GM23338 (cell line): Measurements from ENCODE around the gene GNLY. TPM values are rescaled to one million over a fixed set of nuclear protein-coding genes. Genes with fewer than 3 reads are reported as not detected.

Source experiments
- ATAC-seq: fragments of 200-7000 bp; cut with Tn5 transposase; 3 replicates; pipeline ENCODE4 v1.9.1; 2020
- DNase-seq: peaks from one replicate; pipeline ENCODE4 v3.0.0-alpha.2; 2015; ENCODE audit warnings: low spot score
- H2AFZ ChIP-seq: fragments of 200-600 bp; sonication (generic); 2 replicates; pipeline ENCODE4 v1.8.0; 2016; ENCODE audit warnings: antibody characterized with exemption, mild to moderate bottlenecking, moderate library complexity
- H3F3A ChIP-seq: fragments of 200-600 bp; sonication (generic); replicated peaks from 2 replicates; pipeline ENCODE4 v1.8.0; 2017; ENCODE audit warnings: antibody characterized with exemption, mixed run types, low read depth
- H3K27ac ChIP-seq: fragments of 200-600 bp; sonication (generic); 2 replicates; pipeline ENCODE4 v1.6.1; 2016; ENCODE audit warnings: low read depth
- H3K27me3 ChIP-seq: fragments of 200-600 bp; sonication (generic); 2 replicates; pipeline ENCODE4 v1.8.0; 2016; ENCODE audit warnings: mild to moderate bottlenecking, mixed run types, moderate library complexity; ENCODE audit not compliant: insufficient read depth
- H3K36me3 ChIP-seq: fragments of 200-600 bp; sonication (generic); 2 replicates; pipeline ENCODE4 v1.8.0; 2016; ENCODE audit warnings: mild to moderate bottlenecking; ENCODE audit not compliant: insufficient read depth
- H3K4me1 ChIP-seq: fragments of 200-600 bp; sonication (generic); 2 replicates; pipeline ENCODE4 v1.8.0; 2016; ENCODE audit warnings: mild to moderate bottlenecking, moderate library complexity; ENCODE audit not compliant: insufficient read depth
- H3K4me2 ChIP-seq: fragments of 200-600 bp; sonication (generic); 2 replicates; pipeline ENCODE4 v1.7.1; 2017; ENCODE audit warnings: mixed run types
- H3K4me3 ChIP-seq: fragments of 200-600 bp; sonication (generic); 2 replicates; pipeline ENCODE4 v1.6.1; 2016; ENCODE audit warnings: mixed run types
- H3K79me2 ChIP-seq: fragments of 200-600 bp; sonication (generic); replicated peaks from 2 replicates; pipeline ENCODE4 v1.8.0; 2017; ENCODE audit warnings: mild to moderate bottlenecking; ENCODE audit not compliant: insufficient read depth
- H3K9me2 ChIP-seq: fragments of 200-600 bp; sonication (generic); 2 replicates; pipeline ENCODE4 v1.8.0; 2017; ENCODE audit not compliant: insufficient read depth
- H4K20me1 ChIP-seq: fragments of 200-600 bp; sonication (generic); replicated peaks from 2 replicates; pipeline ENCODE4 v1.8.0; 2017; ENCODE audit warnings: mild to moderate bottlenecking; ENCODE audit not compliant: insufficient read depth
- H3K27ac Mint-ChIP-seq: 2 replicates; pipeline ENCODE4 v1.8.0; 2020; ENCODE audit warnings: inconsistent platforms, mild to moderate bottlenecking, moderate library complexity, mixed read lengths
- H3K27me3 Mint-ChIP-seq: 3 replicates; pipeline ENCODE4 v1.8.0; 2022; ENCODE audit warnings: low read depth, mild to moderate bottlenecking, moderate library complexity, mixed read lengths, inconsistent platforms; ENCODE audit not compliant: insufficient read depth, poor library complexity
- H3K36me3 Mint-ChIP-seq: 3 replicates; pipeline ENCODE4 v1.8.0; 2021; ENCODE audit warnings: low read depth, mild to moderate bottlenecking, inconsistent platforms, moderate library complexity, mixed read lengths
- H3K4me1 Mint-ChIP-seq: 3 replicates; pipeline ENCODE4 v1.8.0; 2020; ENCODE audit warnings: mild to moderate bottlenecking, inconsistent platforms, mixed read lengths
- H3K4me3 Mint-ChIP-seq: 3 replicates; pipeline ENCODE4 v1.8.0; 2021; ENCODE audit warnings: moderate library complexity, mild to moderate bottlenecking, inconsistent platforms, mixed read lengths
- H3K9me3 Mint-ChIP-seq: 3 replicates; pipeline ENCODE4 v1.8.0; 2020; ENCODE audit warnings: moderate library complexity, mild to moderate bottlenecking, inconsistent platforms, mixed read lengths
- CREB1 ChIP-seq: fragments of 250-450 bp; sonication (Bioruptor Pico); IDR thresholded peaks from 2 replicates; pipeline ENCODE4 v1.5.0; 2020; ENCODE audit warnings: low read depth, mild to moderate bottlenecking, moderate library complexity
- EZH2phosphoT487 ChIP-seq: fragments of 200-600 bp; sonication (generic); IDR thresholded peaks from one replicate; pipeline ENCODE4 v1.8.1; 2018; ENCODE audit warnings: antibody characterized with exemption; ENCODE audit not compliant: unreplicated experiment
- NANOG ChIP-seq: IDR thresholded peaks from 2 replicates; pipeline ENCODE4 v1.6.1; 2016; ENCODE audit warnings: antibody characterized with exemption, borderline replicate concordance
- POLR2AphosphoS5 ChIP-seq: IDR thresholded peaks from 2 replicates; pipeline ENCODE4 v1.6.1; 2016; ENCODE audit warnings: antibody characterized with exemption, low read depth
- STAT1 ChIP-seq: IDR thresholded peaks from one replicate; pipeline ENCODE4 v1.6.1; 2016; ENCODE audit warnings: antibody characterized with exemption; ENCODE audit not compliant: unreplicated experiment
- ZNF114 ChIP-seq: fragments of 250-450 bp; sonication (Bioruptor Pico); IDR thresholded peaks from 2 replicates; pipeline ENCODE4 v1.5.0; 2020; ENCODE audit warnings: mild to moderate bottlenecking, moderate library complexity
- polyA plus RNA-seq: library from polyadenylated mRNA; unstranded; fragments of >200 nt; fragmentation: Nextera tagmentation; extraction: Ambion mirVana; gene quantifications from 2 replicates; pipeline ENCODE4 v1.2.1, GENCODE V29; 2016
- total RNA-seq: library from RNA; depleted of rRNA; stranded (reverse); fragments of >200 nt; shearing (Covaris generic); gene quantifications from 2 replicates; pipeline ENCODE4 v1.2.3, GENCODE V29; 2014
- TF ChIP-seq, protein P1 (sequence below): IDR thresholded peaks from 2 replicates; pipeline ENCODE4 v1.6.1; 2016; ENCODE audit warnings: antibody characterized with exemption
- TF ChIP-seq, protein P2 (sequence below): IDR thresholded peaks from one replicate; pipeline ENCODE4 v1.6.1; 2018; ENCODE audit warnings: antibody characterized with exemption; ENCODE audit not compliant: unreplicated experiment
- TF ChIP-seq, protein P3 (sequence below): fragments of 250-450 bp; sonication (Bioruptor Pico); IDR thresholded peaks from 2 replicates; pipeline ENCODE4 v1.5.0; 2020; ENCODE audit warnings: mild to moderate bottlenecking, moderate library complexity
- TF ChIP-seq, protein P4 (sequence below), 2 experiments: fragments of 200-600 bp in 1 of 2; sonication (generic) in 1 of 2; conservative IDR thresholded peaks; 2 replicates each; pipeline versions ENCODE4 v1.5.1 to v1.6.1; 2016 to 2017; ENCODE audit warnings: antibody characterized with exemption in 2 of 2, low read depth in 2 of 2, mild to moderate bottlenecking in 2 of 2, moderate library complexity in 1 of 2

Gene GNLY
- total and polyA plus RNA-seq, 2 experiments from 2014 or later: not detected

- Histone ChIP-seq H3K36me3 (no peaks in the 10 kb centered on the region), H3K4me1 (peaks cover 8% of the 10 kb centered on the region; the same call in 1 of the 2 replicates), H3K4me2 (no peak overlapping the region), H3K9me2 (no peaks in the 10 kb centered on the region), H3K4me3 (no peak overlapping the region), H3K79me2 (no peaks in the 10 kb centered on the region), H2AFZ (no peak overlapping the region), H4K20me1 (no peaks in the 10 kb centered on the region), H3K27ac (no peak overlapping the region), H3F3A (no peaks in the 10 kb centered on the region), H3K27me3 (no peaks in the 10 kb centered on the region)
- Mint-ChIP-seq H3K36me3 (no peaks in the 10 kb centered on the region), H3K4me3 (no peak overlapping the region), H3K27me3 (peaks cover 2% of the 10 kb centered on the region), H3K9me3 (no peaks in the 10 kb centered on the region), H3K27ac (no peak overlapping the region), H3K4me1 (peaks cover 11% of the 10 kb centered on the region; the same call in 2 of the 3 replicates)
- TF ChIP-seq NANOG (no peak), CREB1 (CRISPR knock-in tag) (no peak), EZH2phosphoT487 (no peak), STAT1 (no peak), POLR2AphosphoS5 (no peak), ZNF114 (no peak)
- TF ChIP-seq, protein P1, sequence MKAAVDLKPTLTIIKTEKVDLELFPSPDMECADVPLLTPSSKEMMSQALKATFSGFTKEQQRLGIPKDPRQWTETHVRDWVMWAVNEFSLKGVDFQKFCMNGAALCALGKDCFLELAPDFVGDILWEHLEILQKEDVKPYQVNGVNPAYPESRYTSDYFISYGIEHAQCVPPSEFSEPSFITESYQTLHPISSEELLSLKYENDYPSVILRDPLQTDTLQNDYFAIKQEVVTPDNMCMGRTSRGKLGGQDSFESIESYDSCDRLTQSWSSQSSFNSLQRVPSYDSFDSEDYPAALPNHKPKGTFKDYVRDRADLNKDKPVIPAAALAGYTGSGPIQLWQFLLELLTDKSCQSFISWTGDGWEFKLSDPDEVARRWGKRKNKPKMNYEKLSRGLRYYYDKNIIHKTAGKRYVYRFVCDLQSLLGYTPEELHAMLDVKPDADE: no peak
- TF ChIP-seq, protein P2, sequence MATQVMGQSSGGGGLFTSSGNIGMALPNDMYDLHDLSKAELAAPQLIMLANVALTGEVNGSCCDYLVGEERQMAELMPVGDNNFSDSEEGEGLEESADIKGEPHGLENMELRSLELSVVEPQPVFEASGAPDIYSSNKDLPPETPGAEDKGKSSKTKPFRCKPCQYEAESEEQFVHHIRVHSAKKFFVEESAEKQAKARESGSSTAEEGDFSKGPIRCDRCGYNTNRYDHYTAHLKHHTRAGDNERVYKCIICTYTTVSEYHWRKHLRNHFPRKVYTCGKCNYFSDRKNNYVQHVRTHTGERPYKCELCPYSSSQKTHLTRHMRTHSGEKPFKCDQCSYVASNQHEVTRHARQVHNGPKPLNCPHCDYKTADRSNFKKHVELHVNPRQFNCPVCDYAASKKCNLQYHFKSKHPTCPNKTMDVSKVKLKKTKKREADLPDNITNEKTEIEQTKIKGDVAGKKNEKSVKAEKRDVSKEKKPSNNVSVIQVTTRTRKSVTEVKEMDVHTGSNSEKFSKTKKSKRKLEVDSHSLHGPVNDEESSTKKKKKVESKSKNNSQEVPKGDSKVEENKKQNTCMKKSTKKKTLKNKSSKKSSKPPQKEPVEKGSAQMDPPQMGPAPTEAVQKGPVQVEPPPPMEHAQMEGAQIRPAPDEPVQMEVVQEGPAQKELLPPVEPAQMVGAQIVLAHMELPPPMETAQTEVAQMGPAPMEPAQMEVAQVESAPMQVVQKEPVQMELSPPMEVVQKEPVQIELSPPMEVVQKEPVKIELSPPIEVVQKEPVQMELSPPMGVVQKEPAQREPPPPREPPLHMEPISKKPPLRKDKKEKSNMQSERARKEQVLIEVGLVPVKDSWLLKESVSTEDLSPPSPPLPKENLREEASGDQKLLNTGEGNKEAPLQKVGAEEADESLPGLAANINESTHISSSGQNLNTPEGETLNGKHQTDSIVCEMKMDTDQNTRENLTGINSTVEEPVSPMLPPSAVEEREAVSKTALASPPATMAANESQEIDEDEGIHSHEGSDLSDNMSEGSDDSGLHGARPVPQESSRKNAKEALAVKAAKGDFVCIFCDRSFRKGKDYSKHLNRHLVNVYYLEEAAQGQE: no peak
- TF ChIP-seq, protein P3, sequence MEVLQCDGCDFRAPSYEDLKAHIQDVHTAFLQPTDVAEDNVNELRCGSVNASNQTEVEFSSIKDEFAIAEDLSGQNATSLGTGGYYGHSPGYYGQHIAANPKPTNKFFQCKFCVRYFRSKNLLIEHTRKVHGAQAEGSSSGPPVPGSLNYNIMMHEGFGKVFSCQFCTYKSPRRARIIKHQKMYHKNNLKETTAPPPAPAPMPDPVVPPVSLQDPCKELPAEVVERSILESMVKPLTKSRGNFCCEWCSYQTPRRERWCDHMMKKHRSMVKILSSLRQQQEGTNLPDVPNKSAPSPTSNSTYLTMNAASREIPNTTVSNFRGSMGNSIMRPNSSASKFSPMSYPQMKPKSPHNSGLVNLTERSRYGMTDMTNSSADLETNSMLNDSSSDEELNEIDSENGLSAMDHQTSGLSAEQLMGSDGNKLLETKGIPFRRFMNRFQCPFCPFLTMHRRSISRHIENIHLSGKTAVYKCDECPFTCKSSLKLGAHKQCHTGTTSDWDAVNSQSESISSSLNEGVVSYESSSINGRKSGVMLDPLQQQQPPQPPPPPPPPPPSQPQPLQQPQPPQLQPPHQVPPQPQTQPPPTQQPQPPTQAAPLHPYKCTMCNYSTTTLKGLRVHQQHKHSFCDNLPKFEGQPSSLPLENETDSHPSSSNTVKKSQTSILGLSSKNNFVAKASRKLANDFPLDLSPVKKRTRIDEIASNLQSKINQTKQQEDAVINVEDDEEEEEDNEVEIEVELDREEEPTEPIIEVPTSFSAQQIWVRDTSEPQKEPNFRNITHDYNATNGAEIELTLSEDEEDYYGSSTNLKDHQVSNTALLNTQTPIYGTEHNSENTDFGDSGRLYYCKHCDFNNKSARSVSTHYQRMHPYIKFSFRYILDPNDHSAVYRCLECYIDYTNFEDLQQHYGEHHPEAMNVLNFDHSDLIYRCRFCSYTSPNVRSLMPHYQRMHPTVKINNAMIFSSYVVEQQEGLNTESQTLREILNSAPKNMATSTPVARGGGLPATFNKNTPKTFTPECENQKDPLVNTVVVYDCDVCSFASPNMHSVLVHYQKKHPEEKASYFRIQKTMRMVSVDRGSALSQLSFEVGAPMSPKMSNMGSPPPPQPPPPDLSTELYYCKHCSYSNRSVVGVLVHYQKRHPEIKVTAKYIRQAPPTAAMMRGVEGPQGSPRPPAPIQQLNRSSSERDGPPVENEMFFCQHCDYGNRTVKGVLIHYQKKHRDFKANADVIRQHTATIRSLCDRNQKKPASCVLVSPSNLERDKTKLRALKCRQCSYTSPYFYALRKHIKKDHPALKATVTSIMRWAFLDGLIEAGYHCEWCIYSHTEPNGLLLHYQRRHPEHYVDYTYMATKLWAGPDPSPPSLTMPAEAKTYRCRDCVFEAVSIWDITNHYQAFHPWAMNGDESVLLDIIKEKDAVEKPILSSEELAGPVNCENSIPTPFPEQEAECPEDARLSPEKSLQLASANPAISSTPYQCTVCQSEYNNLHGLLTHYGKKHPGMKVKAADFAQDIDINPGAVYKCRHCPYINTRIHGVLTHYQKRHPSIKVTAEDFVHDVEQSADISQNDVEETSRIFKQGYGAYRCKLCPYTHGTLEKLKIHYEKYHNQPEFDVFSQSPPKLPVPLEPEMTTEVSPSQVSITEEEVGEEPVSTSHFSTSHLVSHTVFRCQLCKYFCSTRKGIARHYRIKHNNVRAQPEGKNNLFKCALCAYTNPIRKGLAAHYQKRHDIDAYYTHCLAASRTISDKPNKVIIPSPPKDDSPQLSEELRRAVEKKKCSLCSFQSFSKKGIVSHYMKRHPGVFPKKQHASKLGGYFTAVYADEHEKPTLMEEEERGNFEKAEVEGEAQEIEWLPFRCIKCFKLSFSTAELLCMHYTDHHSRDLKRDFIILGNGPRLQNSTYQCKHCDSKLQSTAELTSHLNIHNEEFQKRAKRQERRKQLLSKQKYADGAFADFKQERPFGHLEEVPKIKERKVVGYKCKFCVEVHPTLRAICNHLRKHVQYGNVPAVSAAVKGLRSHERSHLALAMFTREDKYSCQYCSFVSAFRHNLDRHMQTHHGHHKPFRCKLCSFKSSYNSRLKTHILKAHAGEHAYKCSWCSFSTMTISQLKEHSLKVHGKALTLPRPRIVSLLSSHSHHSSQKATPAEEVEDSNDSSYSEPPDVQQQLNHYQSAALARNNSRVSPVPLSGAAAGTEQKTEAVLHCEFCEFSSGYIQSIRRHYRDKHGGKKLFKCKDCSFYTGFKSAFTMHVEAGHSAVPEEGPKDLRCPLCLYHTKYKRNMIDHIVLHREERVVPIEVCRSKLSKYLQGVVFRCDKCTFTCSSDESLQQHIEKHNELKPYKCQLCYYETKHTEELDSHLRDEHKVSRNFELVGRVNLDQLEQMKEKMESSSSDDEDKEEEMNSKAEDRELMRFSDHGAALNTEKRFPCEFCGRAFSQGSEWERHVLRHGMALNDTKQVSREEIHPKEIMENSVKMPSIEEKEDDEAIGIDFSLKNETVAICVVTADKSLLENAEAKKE (CRISPR knock-in tag): no peak
- TF ChIP-seq, protein P4, sequence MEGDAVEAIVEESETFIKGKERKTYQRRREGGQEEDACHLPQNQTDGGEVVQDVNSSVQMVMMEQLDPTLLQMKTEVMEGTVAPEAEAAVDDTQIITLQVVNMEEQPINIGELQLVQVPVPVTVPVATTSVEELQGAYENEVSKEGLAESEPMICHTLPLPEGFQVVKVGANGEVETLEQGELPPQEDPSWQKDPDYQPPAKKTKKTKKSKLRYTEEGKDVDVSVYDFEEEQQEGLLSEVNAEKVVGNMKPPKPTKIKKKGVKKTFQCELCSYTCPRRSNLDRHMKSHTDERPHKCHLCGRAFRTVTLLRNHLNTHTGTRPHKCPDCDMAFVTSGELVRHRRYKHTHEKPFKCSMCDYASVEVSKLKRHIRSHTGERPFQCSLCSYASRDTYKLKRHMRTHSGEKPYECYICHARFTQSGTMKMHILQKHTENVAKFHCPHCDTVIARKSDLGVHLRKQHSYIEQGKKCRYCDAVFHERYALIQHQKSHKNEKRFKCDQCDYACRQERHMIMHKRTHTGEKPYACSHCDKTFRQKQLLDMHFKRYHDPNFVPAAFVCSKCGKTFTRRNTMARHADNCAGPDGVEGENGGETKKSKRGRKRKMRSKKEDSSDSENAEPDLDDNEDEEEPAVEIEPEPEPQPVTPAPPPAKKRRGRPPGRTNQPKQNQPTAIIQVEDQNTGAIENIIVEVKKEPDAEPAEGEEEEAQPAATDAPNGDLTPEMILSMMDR (conservative IDR thresholded peaks at IDR 0.05; ENCODE audit: low read depth in 2 of 2): no peak
- DNase-seq: no peak
- ATAC-seq: no peak
Measured at GRCh38 chr2:85680707-85681371, 13.3 kb upstream of the GNLY start.
